ENCODE data around the gene CCIN. TPM values are rescaled to one million over a fixed set of nuclear protein-coding genes. Genes with fewer than 3 reads are reported as not detected.
A peak's percentile ranks its signal among the peaks of the same experiment; 100 is the strongest.
"Not testable (repeated sequence)": the region's sequence is repeated elsewhere in the genome, so short reads cannot be mapped to it uniquely, and the experiment has no call there.

CCIN gene
- total RNA-seq, 1 experiment from 2014 or later, result 0.36 TPM

DNA sequence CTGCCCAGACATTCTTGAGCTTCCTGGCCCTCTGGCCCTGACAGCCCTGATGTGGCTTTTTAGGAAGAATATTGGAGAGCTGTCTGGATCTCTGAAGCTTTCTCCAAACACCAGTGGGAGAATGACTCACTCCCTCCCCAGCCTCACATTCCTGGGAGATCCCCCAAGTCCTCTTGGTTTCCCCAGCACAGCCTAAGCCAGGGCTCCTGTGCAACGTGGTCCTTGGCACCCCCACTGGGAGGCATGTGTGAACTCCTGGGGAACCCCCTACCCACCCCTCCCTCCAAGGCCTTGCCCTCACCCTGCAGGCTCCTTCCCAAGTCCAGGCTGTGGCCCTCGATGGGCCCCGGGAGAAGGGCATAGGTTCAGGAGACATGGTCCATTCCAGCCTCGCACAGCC, 20.0 kb upstream of the CCIN start:
- no peaks in the 10 kb centered on the region for H3K27me3 ChIP-seq
- peak; percentile 84 for DNase-seq
- no peaks in the 10 kb centered on the region; the same call in 1 of the 2 replicates for H3K36me3 ChIP-seq
- H3K4me3 ChIP-seq, result no peak overlapping the region
- H3K9me3 ChIP-seq, result peaks cover 16% of the 10 kb centered on the region

DNA sequence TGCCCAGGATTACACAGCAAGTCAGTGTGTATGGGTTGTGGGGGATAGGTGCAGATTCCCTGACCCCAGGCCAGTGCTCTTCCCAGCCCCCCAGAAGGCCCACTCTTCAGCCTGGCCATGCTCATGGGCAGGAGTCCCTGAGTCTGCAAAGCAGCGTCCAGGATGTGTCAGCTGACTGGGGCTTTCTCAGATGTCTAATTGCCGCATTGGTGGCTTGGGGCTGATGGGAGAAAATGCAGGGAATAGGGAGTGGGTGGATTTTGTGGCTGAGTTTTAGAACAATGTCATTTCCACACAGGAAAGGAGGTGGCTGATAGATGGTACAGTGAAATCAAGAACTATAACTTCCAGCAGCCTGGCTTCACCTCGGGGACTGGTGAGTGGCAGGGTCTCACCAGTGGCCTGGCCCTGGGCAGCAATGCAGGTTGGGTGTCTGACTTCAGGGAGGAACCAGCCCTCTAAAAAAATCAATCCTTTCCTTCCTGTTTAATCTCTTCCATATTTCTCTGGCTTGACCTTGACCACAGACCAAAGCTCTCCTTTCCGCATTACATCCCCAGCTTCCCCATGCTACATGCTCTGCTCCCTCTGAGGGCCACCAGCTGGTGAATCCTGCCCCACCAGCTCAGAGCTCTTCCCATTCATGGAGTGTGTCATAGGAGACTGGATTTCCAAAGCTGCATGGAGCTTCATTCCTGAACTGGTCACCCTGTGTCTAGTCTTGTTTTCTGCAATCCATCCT, 18.4 kb upstream of the CCIN start:
- Histone ChIP-seq H3K36me3 (no peaks in the 10 kb centered on the region; the same call in 1 of the 2 replicates), H3K4me3 (no peak overlapping the region)
- no peak for DNase-seq

GRCh38 chr9:36151316-36152210, 17.6 kb upstream of the CCIN start:
- Histone ChIP-seq H3K4me3 (no peak overlapping the region), H3K36me3 (no peaks in the 10 kb centered on the region; the same call in 1 of the 2 replicates), H3K27me3 (no peaks in the 10 kb centered on the region), H3K9me3 (peaks cover 4% of the 10 kb centered on the region)
- DNase-seq, result no peak

More for the DNA sequence above, 18.4 kb upstream of the CCIN start:
- no peaks in the 10 kb centered on the region for H3K27me3 ChIP-seq
- H3K9me3 ChIP-seq, result peaks cover 9% of the 10 kb centered on the region

- no peak for DNase-seq
- Histone ChIP-seq H3K36me3 (no peaks in the 10 kb centered on the region), H3K9me3 (peaks cover 13% of the 10 kb centered on the region), H3K4me3 (no peak overlapping the region), H3K27me3 (no peaks in the 10 kb centered on the region)
Measured at GRCh38 chr9:36152741-36153438, 16.3 kb upstream of the CCIN start.

GRCh38 chr9:36153746-36154145, 15.4 kb upstream of the CCIN start:
- H3K4me3 ChIP-seq, result no peak overlapping the region
- H3K36me3 ChIP-seq, result no peaks in the 10 kb centered on the region
- no peaks in the 10 kb centered on the region for H3K27me3 ChIP-seq
- H3K9me3 ChIP-seq, result peaks cover 13% of the 10 kb centered on the region
- no peak for DNase-seq

GRCh38 chr9:36154331-36154952, 14.7 kb upstream of the CCIN start:
- H3K4me3 ChIP-seq, result no peak overlapping the region
- peaks cover 13% of the 10 kb centered on the region for H3K9me3 ChIP-seq
- H3K36me3 ChIP-seq, result no peaks in the 10 kb centered on the region
- no peaks in the 10 kb centered on the region for H3K27me3 ChIP-seq
- peak; percentile 59 for DNase-seq

- Histone ChIP-seq H3K9me3 (peaks cover 13% of the 10 kb centered on the region), H3K4me3 (no peak overlapping the region), H3K27me3 (no peaks in the 10 kb centered on the region), H3K36me3 (no peaks in the 10 kb centered on the region)
- DNase-seq, result no peak
Measured at GRCh38 chr9:36156116-36156515, 13.1 kb upstream of the CCIN start.

GRCh38 chr9:36158122-36158521, 11.1 kb upstream of the CCIN start:
- H3K4me3 ChIP-seq, result no peak overlapping the region
- no peaks in the 10 kb centered on the region for H3K27me3 ChIP-seq
- peaks cover 13% of the 10 kb centered on the region for H3K9me3 ChIP-seq
- H3K36me3 ChIP-seq, result no peaks in the 10 kb centered on the region
- no peak for DNase-seq

DNA sequence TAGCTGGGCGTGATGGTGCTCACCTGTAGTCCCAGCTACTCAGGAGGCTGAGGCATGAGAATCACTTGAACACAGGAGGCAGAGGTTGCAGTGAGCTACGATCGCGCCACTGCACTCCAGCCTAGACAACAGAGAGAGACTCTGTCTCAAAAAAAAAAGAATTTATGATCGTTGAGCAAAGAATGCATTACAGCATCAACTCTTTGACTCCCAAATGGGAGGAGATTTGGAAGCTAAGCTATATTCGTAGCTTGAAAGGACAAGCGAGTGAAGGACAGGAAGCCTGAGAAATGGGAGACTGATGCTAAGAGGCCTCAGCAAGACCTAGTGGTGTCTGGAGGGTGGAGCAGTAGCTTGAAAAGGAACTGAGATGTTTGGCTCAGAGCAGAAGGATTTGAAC, 10.3 kb upstream of the CCIN start:
- H3K36me3 ChIP-seq, result no peaks in the 10 kb centered on the region
- peak; percentile 38 for DNase-seq
- no peaks in the 10 kb centered on the region for H3K27me3 ChIP-seq
- H3K9me3 ChIP-seq, result peaks cover 14% of the 10 kb centered on the region
- H3K4me3 ChIP-seq, result no peak overlapping the region

DNA sequence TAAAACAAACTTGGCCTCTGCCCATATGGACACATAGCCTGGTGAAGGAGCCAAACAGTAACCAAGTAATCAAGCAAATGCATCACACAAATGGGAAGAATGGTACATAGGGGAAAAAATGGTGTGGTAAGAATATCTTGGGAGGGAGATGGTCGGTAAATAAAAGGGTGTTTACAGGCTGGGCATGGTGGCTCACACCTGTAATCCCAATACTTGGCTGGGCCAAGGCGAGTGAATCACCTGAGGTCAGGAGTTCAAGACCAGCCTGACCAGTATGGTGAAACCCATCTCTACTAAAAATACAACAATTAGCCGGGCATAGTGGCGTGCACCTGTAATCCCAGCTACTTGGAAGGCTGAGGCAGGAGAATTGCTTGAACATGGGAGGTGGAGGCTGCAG, 9.7 kb upstream of the CCIN start:
- H3K27me3 ChIP-seq, H3K4me3 ChIP-seq, DNase-seq, H3K36me3 ChIP-seq: not testable (repeated sequence)
- H3K9me3 ChIP-seq, result peaks cover 16% of the 10 kb centered on the region

GRCh38 chr9:36160126-36160525, 9.1 kb upstream of the CCIN start:
- H3K9me3 ChIP-seq, result peaks cover 16% of the 10 kb centered on the region
- H3K27me3 ChIP-seq, H3K36me3 ChIP-seq, H3K4me3 ChIP-seq, DNase-seq: not testable (repeated sequence)

- Histone ChIP-seq H3K9me3 (peaks cover 16% of the 10 kb centered on the region), H3K4me3 (no peak overlapping the region), H3K36me3 (no peaks in the 10 kb centered on the region), H3K27me3 (no peaks in the 10 kb centered on the region)
- DNase-seq, result no peak
Measured at GRCh38 chr9:36161187-36161586, 8.0 kb upstream of the CCIN start.

DNA sequence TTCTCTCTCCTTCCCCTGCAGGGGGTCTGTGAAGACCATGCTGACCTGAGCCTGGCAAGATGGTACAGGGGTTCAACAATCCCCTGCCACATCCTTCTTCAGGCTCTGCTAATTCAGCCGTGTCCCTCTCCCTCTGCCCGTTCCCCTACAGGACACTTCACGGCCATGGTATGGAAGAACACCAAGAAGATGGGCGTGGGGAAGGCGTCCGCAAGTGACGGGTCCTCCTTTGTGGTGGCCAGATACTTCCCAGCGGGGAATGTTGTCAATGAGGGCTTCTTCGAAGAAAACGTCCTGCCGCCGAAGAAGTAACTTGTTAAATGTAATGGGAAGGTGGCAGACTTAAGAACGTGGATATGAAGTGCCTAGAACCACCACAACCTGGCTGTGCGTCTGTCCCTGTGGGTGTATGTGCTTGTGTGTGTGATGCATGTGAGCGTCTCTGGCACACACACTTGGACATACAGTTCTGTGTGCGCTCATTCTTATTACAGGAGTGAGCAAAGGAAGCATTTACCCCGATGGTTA, 6.9 kb upstream of the CCIN start:
- peaks cover 8% of the 10 kb centered on the region for H3K9me3 ChIP-seq
- H3K36me3 ChIP-seq, result no peaks in the 10 kb centered on the region
- no peaks in the 10 kb centered on the region for H3K27me3 ChIP-seq
- H3K4me3 ChIP-seq, result no peak overlapping the region
- DNase-seq, result no peak

DNA sequence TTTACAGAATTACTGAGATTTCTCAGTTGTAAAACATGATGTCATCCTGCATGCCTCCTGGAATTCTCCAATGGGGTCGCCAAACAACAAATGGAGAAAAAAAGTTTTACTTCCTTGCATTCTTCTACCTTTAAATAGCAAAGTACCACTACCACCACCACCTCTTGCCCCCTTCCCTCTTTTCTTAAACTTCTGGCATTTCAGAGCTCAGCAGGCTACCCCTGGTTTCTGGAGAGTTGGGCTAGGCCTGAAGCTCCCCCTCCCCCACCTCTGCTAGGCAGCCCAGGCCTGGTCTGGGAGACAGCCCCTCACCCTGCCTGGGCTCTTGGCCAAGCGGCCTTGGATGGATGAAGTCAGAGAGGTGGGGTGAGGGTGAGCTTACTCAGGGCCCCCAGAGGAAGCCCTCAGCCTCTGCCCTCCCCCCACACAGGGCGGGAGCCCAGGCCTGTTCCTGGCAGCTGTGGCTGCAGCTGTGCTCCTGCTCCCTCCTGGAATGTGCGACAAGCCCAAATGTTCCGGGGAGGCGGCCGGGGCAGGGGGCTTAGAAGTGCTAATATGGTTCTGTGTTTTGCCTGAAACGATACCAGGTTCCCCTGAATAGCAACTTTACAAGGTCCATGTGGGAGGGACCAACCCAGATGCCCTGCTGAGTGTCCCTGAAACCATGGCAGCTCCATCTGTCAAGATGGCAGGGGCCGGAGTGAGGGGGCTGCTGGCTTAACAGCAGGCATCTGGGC, 6.0 kb upstream of the CCIN start:
- Histone ChIP-seq H3K4me3 (no peak overlapping the region), H3K36me3 (no peaks in the 10 kb centered on the region), H3K9me3 (peaks cover 3% of the 10 kb centered on the region; the same call in 1 of the 2 replicates), H3K27me3 (no peaks in the 10 kb centered on the region)
- peak; percentile 88 for DNase-seq

- DNase-seq, result no peak
- H3K4me3 ChIP-seq, result no peak overlapping the region
Measured at GRCh38 chr9:36163786-36164170, 5.4 kb upstream of the CCIN start.

GRCh38 chr9:36164372-36164771, 4.8 kb upstream of the CCIN start:
- Histone ChIP-seq H3K36me3 (no peaks in the 10 kb centered on the region), H3K27me3 (no peaks in the 10 kb centered on the region), H3K4me3 (no peak overlapping the region), H3K9me3 (peaks cover 3% of the 10 kb centered on the region; the same call in 1 of the 2 replicates)
- DNase-seq, result no peak

More at GRCh38 chr9:36163786-36164170, 5.4 kb upstream of the CCIN start:
- no peaks in the 10 kb centered on the region for H3K27me3 ChIP-seq
- H3K36me3 ChIP-seq, result no peaks in the 10 kb centered on the region
- peaks cover 3% of the 10 kb centered on the region; the same call in 1 of the 2 replicates for H3K9me3 ChIP-seq

Measured in MG63 (cell line).